Activated B cell treated with CpG ODN at 0.5 μM for 24 hours (primary cell): ENCODE measurements around the gene TLK1. TPM values are rescaled to one million over a fixed set of nuclear protein-coding genes. Genes with fewer than 3 reads are reported as not detected.

Experiments
- ATAC-seq: fragments of 200-7000 bp; cut with Tn5 transposase; one replicate; pipeline ENCODE4 v1.10.0; 2021; ENCODE audit warnings: low read depth, mild to moderate bottlenecking, moderate library complexity
- CTCF ChIA-PET: fragments of 350-600 bp; sonication (Branson Sonifier 250); formaldehyde crosslinking; loops from one replicate; lab custom pipeline; 2021; ENCODE audit warnings: antibody characterized with exemption; lab: Charles Lee
- POLR2A ChIA-PET: fragments of 350-600 bp; sonication (Branson Sonifier 250); formaldehyde crosslinking; loops from one replicate; lab custom pipeline; 2021; ENCODE audit warnings: antibody characterized with exemption; lab: Charles Lee
- DNase-seq: peaks from one replicate; pipeline ENCODE4 v3.0.0; 2022
- H3K27ac Mint-ChIP-seq: one replicate; pipeline ENCODE4 v1.8.0; 2020; ENCODE audit warnings: mixed read lengths
- H3K27me3 Mint-ChIP-seq: one replicate; pipeline ENCODE4 v1.8.0; 2021; ENCODE audit warnings: mixed read lengths
- H3K36me3 Mint-ChIP-seq: one replicate; pipeline ENCODE4 v1.8.0; 2021; ENCODE audit warnings: low read depth, mixed read lengths
- H3K4me1 Mint-ChIP-seq: one replicate; pipeline ENCODE4 v1.8.0; 2021; ENCODE audit warnings: mixed read lengths
- H3K4me3 Mint-ChIP-seq: one replicate; pipeline ENCODE4 v1.8.0; 2020; ENCODE audit warnings: mild to moderate bottlenecking, mixed read lengths
- H3K9me3 Mint-ChIP-seq: one replicate; pipeline ENCODE4 v1.8.0; 2020; ENCODE audit warnings: mixed read lengths
- intact Hi-C: fragments of 100-400 bp; cut with micrococcal nuclease; formaldehyde crosslinking; loops from one replicate; pipeline ENCODE4 v1.15.1; 2024
- total RNA-seq: library from RNA; stranded (reverse); gene quantifications from 2 replicates; pipeline ENCODE4 v1.2.3, GENCODE V29; 2022
- TF ChIP-seq, protein P1 (sequence below): fragments of 200-600 bp; IDR thresholded peaks from one replicate; pipeline ENCODE4 v1.8.0; 2022; ENCODE audit warnings: antibody characterized with exemption, mild to moderate bottlenecking

TLK1 gene
- total RNA-seq, 1 donor from 2014 or later: 125 TPM

DNA sequence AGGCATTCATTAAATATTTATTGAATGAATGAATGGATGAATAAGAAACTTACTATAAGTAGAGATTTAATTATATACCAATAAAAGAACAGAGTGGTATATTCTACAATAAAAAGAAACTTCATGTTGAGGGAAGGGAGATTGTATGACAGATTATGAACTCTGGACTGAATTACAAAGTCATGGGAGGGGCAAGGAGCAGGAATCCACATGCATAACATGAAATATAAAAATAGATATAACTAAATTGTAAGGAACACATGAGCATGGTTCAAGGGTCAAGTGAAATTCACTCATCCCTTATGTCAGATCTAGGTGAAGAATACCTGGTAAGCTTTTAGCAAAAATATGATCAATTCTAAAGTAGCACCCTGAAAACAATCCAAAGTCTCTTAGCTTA, 27.1 kb upstream of the TLK1 start:
- ChIA-PET CTCF (no interaction called here), POLR2A (interaction anchor here (0.6 kb wide), 1 partner anchor 10 kb away, joined by 4 read pairs; no protein-coding TSS in a partner anchor)
- intact Hi-C loops: no loop called here
- ATAC-seq (no peak), DNase-seq (no peak)
- TF ChIP-seq, protein P1, sequence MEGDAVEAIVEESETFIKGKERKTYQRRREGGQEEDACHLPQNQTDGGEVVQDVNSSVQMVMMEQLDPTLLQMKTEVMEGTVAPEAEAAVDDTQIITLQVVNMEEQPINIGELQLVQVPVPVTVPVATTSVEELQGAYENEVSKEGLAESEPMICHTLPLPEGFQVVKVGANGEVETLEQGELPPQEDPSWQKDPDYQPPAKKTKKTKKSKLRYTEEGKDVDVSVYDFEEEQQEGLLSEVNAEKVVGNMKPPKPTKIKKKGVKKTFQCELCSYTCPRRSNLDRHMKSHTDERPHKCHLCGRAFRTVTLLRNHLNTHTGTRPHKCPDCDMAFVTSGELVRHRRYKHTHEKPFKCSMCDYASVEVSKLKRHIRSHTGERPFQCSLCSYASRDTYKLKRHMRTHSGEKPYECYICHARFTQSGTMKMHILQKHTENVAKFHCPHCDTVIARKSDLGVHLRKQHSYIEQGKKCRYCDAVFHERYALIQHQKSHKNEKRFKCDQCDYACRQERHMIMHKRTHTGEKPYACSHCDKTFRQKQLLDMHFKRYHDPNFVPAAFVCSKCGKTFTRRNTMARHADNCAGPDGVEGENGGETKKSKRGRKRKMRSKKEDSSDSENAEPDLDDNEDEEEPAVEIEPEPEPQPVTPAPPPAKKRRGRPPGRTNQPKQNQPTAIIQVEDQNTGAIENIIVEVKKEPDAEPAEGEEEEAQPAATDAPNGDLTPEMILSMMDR: no peak
- Mint-ChIP-seq H3K4me3 (no peak overlapping the region), H3K36me3 (no peaks in the 10 kb centered on the region), H3K27me3 (no peaks in the 10 kb centered on the region), H3K9me3 (no peaks in the 10 kb centered on the region), H3K27ac (no peak overlapping the region), H3K4me1 (no peaks in the 10 kb centered on the region)

DNA sequence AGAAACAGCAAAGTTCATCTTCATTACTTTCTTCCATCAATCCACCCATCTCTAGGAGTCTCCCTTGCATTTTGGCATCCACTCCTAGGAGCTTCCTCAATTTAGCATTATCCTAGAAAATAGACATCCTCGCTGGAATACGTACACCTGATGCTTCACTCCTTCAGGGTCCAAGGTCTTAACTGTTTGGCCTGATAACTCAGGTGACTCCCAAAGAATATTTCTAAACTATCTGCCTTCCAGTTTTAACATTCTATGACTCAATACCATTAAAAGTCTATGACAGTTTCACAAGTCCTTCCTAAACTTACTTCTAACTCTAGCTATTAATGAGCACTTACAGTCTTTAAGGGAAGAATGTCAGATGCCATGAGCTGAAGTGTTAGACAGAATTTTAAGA, 26.5 kb upstream of the TLK1 start:
- no peak overlapping the region for H3K27ac Mint-ChIP-seq
- H3K27me3 Mint-ChIP-seq: no peaks in the 10 kb centered on the region
- CTCF ChIA-PET: no interaction called here
- no peaks in the 10 kb centered on the region for H3K9me3 Mint-ChIP-seq
- H3K4me3 Mint-ChIP-seq: no peak overlapping the region
- DNase-seq: no peak
- ATAC-seq: no peak
- no peaks in the 10 kb centered on the region for H3K36me3 Mint-ChIP-seq
- TF ChIP-seq, protein P1: no peak
- intact Hi-C loops: no loop called here
- H3K4me1 Mint-ChIP-seq: peaks cover 2% of the 10 kb centered on the region
- POLR2A ChIA-PET: no interaction called here

- no peaks in the 10 kb centered on the region for H3K9me3 Mint-ChIP-seq
- H3K36me3 Mint-ChIP-seq: no peaks in the 10 kb centered on the region
- no peaks in the 10 kb centered on the region for H3K27me3 Mint-ChIP-seq
- intact Hi-C loops: no loop called here
- ChIA-PET POLR2A (no interaction called here), CTCF (no interaction called here)
- no peak overlapping the region for H3K27ac Mint-ChIP-seq
- TF ChIP-seq, protein P1: no peak
- H3K4me1 Mint-ChIP-seq: peaks cover 14% of the 10 kb centered on the region
- ATAC-seq (no peak), DNase-seq (no peak)
- no peak overlapping the region for H3K4me3 Mint-ChIP-seq
Observed at GRCh38 chr2:171185941-171186340, 25.2 kb upstream of the TLK1 start.

DNA sequence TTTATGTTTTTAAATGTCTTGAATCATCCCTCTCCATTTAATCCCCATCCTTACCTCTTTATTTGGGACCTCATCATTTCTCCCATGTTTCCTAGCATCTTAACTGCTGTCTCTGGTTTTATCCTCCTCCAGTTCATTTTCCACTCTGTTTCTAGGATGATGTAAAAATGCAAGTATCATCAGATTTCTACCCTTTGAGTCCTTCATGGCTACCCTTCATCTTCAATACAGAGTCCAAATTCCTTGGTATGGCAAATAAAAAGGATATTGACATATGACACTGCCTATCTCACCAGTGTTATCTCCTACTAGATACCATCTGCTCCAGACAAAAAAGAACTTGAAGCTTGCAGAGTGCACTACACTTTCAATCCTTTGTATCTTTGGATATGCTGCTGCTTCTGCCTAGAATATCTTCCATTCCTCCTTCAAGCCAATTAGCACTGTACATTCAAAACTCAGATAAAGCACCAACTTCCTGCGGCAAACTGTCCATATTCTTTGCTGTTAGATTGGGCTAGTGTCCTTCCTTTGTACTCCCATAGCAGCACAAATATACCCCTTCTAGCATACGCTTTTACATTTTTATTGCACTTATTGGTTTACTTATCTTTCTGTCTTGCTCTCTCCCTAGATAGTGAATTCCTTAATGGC, 24.6 kb upstream of the TLK1 start:
- no peak for ATAC-seq
- CTCF ChIA-PET: no interaction called here
- POLR2A ChIA-PET: no interaction called here

More for the DNA sequence above, 24.6 kb upstream of the TLK1 start:
- H3K9me3 Mint-ChIP-seq: no peaks in the 10 kb centered on the region
- intact Hi-C loops: no loop called here
- H3K36me3 Mint-ChIP-seq: no peaks in the 10 kb centered on the region
- DNase-seq: no peak
- no peaks in the 10 kb centered on the region for H3K27me3 Mint-ChIP-seq
- TF ChIP-seq, protein P1: no peak
- H3K27ac Mint-ChIP-seq: no peak overlapping the region
- no peak overlapping the region for H3K4me3 Mint-ChIP-seq
- H3K4me1 Mint-ChIP-seq: peaks cover 17% of the 10 kb centered on the region
